ENCODE results near the gene ALDH7A1.
A peak's percentile ranks its signal among the peaks of the same experiment; 100 is the strongest.
"Not testable (repeated sequence)": the region's sequence is repeated elsewhere in the genome, so short reads cannot be mapped to it uniquely, and the experiment has no call there.

ALDH7A1 gene

GRCh38 chr5:126594748-126595485 is at the start of gene ALDH7A1:
Gene ALDH7A1, minus strand, starts transcription at chr5:126595219. Its CDS starts 21 bp downstream, at chr5:126595198.
- peak; percentile 50 for DNase-seq

- no peak for DNase-seq
Measured at GRCh38 chr5:126641387-126641786, 46.4 kb upstream of the ALDH7A1 start.

GRCh38 chr5:126640866-126641265 is 45.8 kb upstream of the ALDH7A1 start:
- no peak for DNase-seq

- DNase-seq, result no peak
Measured at GRCh38 chr5:126636956-126637355, 41.9 kb upstream of the ALDH7A1 start.

GRCh38 chr5:126635585-126635984 is 40.6 kb upstream of the ALDH7A1 start:
- no peak for DNase-seq

- DNase-seq, result no peak
Measured at GRCh38 chr5:126633552-126633951, 38.5 kb upstream of the ALDH7A1 start.

- DNase-seq, result no peak
Measured at GRCh38 chr5:126631920-126632319, 36.9 kb upstream of the ALDH7A1 start.

- no peak for DNase-seq
Measured at GRCh38 chr5:126628102-126628501, 33.1 kb upstream of the ALDH7A1 start.

- DNase-seq, result no peak
Measured at GRCh38 chr5:126624534-126624933, 29.5 kb upstream of the ALDH7A1 start.

GRCh38 chr5:126619781-126620180 is 24.8 kb upstream of the ALDH7A1 start:
- DNase-seq, result no peak

- DNase-seq, result not testable (repeated sequence)
Measured at GRCh38 chr5:126617603-126618002, 22.6 kb upstream of the ALDH7A1 start.

GRCh38 chr5:126615286-126615685 is 20.3 kb upstream of the ALDH7A1 start:
- no peak for DNase-seq

- no peak for DNase-seq
Measured at GRCh38 chr5:126613941-126614592, 19.0 kb upstream of the ALDH7A1 start.

- no peak for DNase-seq
Measured at GRCh38 chr5:126610616-126611015, 15.6 kb upstream of the ALDH7A1 start.

GRCh38 chr5:126610160-126610559 is 15.1 kb upstream of the ALDH7A1 start:
- DNase-seq, result no peak

GRCh38 chr5:126605525-126605924 is 10.5 kb upstream of the ALDH7A1 start:
- no peak for DNase-seq

GRCh38 chr5:126603402-126603991 is 8.5 kb upstream of the ALDH7A1 start:
- DNase-seq, result no peak

- DNase-seq, result peak; percentile 76
Measured at GRCh38 chr5:126600631-126601511, 5.9 kb upstream of the ALDH7A1 start, which contains the start of gene PHAX. Gene PHAX, plus strand, starts transcription at chr5:126600947. Its CDS starts 16 bp downstream, at chr5:126600963.

GRCh38 chr5:126599971-126600630 is 5.1 kb upstream of the ALDH7A1 start:
- DNase-seq, result not testable (repeated sequence)

GRCh38 chr5:126599499-126599898 is 4.5 kb upstream of the ALDH7A1 start:
- DNase-seq, result no peak

GRCh38 chr5:126597156-126597555 is 2.1 kb upstream of the ALDH7A1 start:
- no peak for DNase-seq

- DNase-seq, result no peak
Measured at GRCh38 chr5:126595486-126596083, 566 bp upstream of the ALDH7A1 start.

Data from activated naive CD4-positive, alpha-beta T cell treated with anti-CD3 and anti-CD28 coated beads, Interleukin-2, amount 50 U/mL, for 16 hours (primary cell).